Right atrium auricular region (tissue), 2 donors: ENCODE data around the gene FANCD2OS. TPM values are rescaled to one million over a fixed set of nuclear protein-coding genes. Genes with fewer than 3 reads are reported as not detected.

Source experiments
- DNase-seq: peaks from one replicate; pipeline ENCODE4 v3.0.0-alpha.2; 2019; ENCODE audit warnings: low spot score
- H3K27ac ChIP-seq, 2 donors: fragments of 200-600 bp; sonication (generic); 1 replicate in 1 of 2; 2 replicates in 1 of 2; pipeline ENCODE4 v1.5.1; 2016 to 2019
- H3K27me3 ChIP-seq, 2 donors: fragments of 200-600 bp; sonication (generic); one replicate each; pipeline versions ENCODE4 v1.5.1 to v1.6.0; 2017 to 2019
- H3K36me3 ChIP-seq: fragments of 200-600 bp; sonication (generic); one replicate; pipeline ENCODE4 v1.5.1; 2016
- H3K4me1 ChIP-seq, 2 donors: fragments of 200-600 bp; sonication (generic); one replicate each; pipeline versions ENCODE4 v1.5.1 to v1.6.0; 2017 to 2019
- H3K4me3 ChIP-seq, 2 donors: fragments of 200-600 bp; sonication (generic); 1 replicate in 1 of 2; 2 replicates in 1 of 2; pipeline ENCODE4 v1.5.1; 2017 to 2019; ENCODE audit warnings: mild to moderate bottlenecking in 1 of 2, moderate library complexity in 1 of 2
- H3K9me3 ChIP-seq, 2 donors: fragments of 200-600 bp; sonication (generic); one replicate each; pipeline ENCODE4 v1.5.1; 2019
- CTCF ChIP-seq, 2 donors: fragments of 200-600 bp; sonication (generic); IDR thresholded peaks; one replicate each; pipeline ENCODE4 v1.5.1; 2019; ENCODE audit warnings: antibody characterized with exemption in 2 of 2
- total RNA-seq, 2 donors: library from RNA; depleted of rRNA; stranded (reverse); fragments of >200 nt; gene quantifications; one replicate each; pipeline ENCODE4 v1.1.0, GENCODE V29; 2016

The FANCD2OS gene
- total RNA-seq, 2 donors from 2014 or later = not detected

GRCh38 chr3:10149226-10149625, 41.2 kb upstream of the FANCD2OS start:
- DNase-seq = no peak
- TF ChIP-seq CTCF (IDR thresholded peaks at IDR 0.05) = no peak
- H3K27me3 ChIP-seq = no peaks in the 10 kb centered on the region
- H3K4me1 ChIP-seq = peaks cover 0 to 3% of the 10 kb centered on the region in 2 donors
- no peak overlapping the region for H3K27ac ChIP-seq
- H3K9me3 ChIP-seq = no peaks in the 10 kb centered on the region
- H3K36me3 ChIP-seq = peaks cover 52% of the 10 kb centered on the region
- H3K4me3 ChIP-seq = no peak overlapping the region

GRCh38 chr3:10145685-10146084, 37.6 kb upstream of the FANCD2OS start:
- H3K27ac ChIP-seq = no peak overlapping the region
- no peak for TF ChIP-seq CTCF (IDR thresholded peaks at IDR 0.05)
- peaks cover 27% of the 10 kb centered on the region for H3K36me3 ChIP-seq
- H3K9me3 ChIP-seq = no peaks in the 10 kb centered on the region
- no peak for DNase-seq
- no peaks in the 10 kb centered on the region for H3K27me3 ChIP-seq
- H3K4me3 ChIP-seq = no peak overlapping the region
- peaks cover 0 to 23% of the 10 kb centered on the region in 2 donors for H3K4me1 ChIP-seq

- no peak for DNase-seq
- no peaks in the 10 kb centered on the region for H3K9me3 ChIP-seq
- no peak for TF ChIP-seq CTCF (IDR thresholded peaks at IDR 0.05)
- H3K27me3 ChIP-seq = no peaks in the 10 kb centered on the region
- peaks cover 0 to 23% of the 10 kb centered on the region in 2 donors for H3K4me1 ChIP-seq
- H3K4me3 ChIP-seq = peak overlapping the region; percentile 70 to 81
- H3K27ac ChIP-seq = no peak overlapping the region
- H3K36me3 ChIP-seq = peaks cover 4% of the 10 kb centered on the region
Measured at GRCh38 chr3:10142707-10143560, 34.9 kb upstream of the FANCD2OS start.

GRCh38 chr3:10140996-10141546, 33.0 kb upstream of the FANCD2OS start:
- TF ChIP-seq CTCF (IDR thresholded peaks at IDR 0.05) = no peak
- no peak for DNase-seq
- Histone ChIP-seq H3K27me3 (no peaks in the 10 kb centered on the region), H3K27ac (peak overlapping the region; percentile 91 to 95), H3K9me3 (no peaks in the 10 kb centered on the region), H3K4me3 (peak overlapping the region; percentile 70 to 81), H3K4me1 (peaks cover 0 to 23% of the 10 kb centered on the region in 2 donors), H3K36me3 (no peaks in the 10 kb centered on the region)

- TF ChIP-seq CTCF (IDR thresholded peaks at IDR 0.05) = no peak
- H3K27ac ChIP-seq = no peak overlapping the region
- H3K9me3 ChIP-seq = no peaks in the 10 kb centered on the region
- H3K27me3 ChIP-seq = no peaks in the 10 kb centered on the region
- H3K4me3 ChIP-seq = no peak overlapping the region
- no peak for DNase-seq
- no peaks in the 10 kb centered on the region for H3K36me3 ChIP-seq
- H3K4me1 ChIP-seq = no peaks in the 10 kb centered on the region
Measured at GRCh38 chr3:10137178-10137577, 29.1 kb upstream of the FANCD2OS start.
